CD4-positive, alpha-beta T cell treated with Interleukin-4 for 1 hour (primary cell): ENCODE results near the gene CDC26.
"Not testable (repeated sequence)": the region's sequence is repeated elsewhere in the genome, so short reads cannot be mapped to it uniquely, and the experiment has no call there.

Experiments used
- DNase-seq, 2 donors: peaks; one replicate each; pipeline ENCODE4 v3.0.0-alpha.2; 2020 to 2022

CDC26 gene

GRCh38 chr9:113238202-113238858 lies 37.0 kb downstream of the CDC26 start:
- no peak for DNase-seq

GRCh38 chr9:113237026-113237425 lies 38.3 kb downstream of the CDC26 start:
- no peak for DNase-seq

GRCh38 chr9:113235701-113236255 lies 39.6 kb downstream of the CDC26 start:
- not testable (repeated sequence) for DNase-seq

- DNase-seq, result no peak
Measured at GRCh38 chr9:113231701-113232100, 43.7 kb downstream of the CDC26 start.

GRCh38 chr9:113228130-113228665 lies 47.2 kb downstream of the CDC26 start:
- no peak for DNase-seq

- no peak for DNase-seq
Measured at GRCh38 chr9:113227436-113227835, 47.9 kb downstream of the CDC26 start.

- no peak for DNase-seq
Measured at GRCh38 chr9:113223963-113224362, 51.4 kb downstream of the CDC26 start.

- no peak for DNase-seq
Measured at GRCh38 chr9:113222482-113222841, 52.9 kb downstream of the CDC26 start.

GRCh38 chr9:113221800-113222481 lies 53.4 kb downstream of the CDC26 start:
- DNase-seq, result peak in 1 of 2 donors; percentile 14

GRCh38 chr9:113221003-113221799 lies 54.2 kb downstream of the CDC26 start, which contains the start of the genes FKBP15 and SLC31A1:
TSS of gene FKBP15 (minus strand) at chr9:113221277. CDS start at chr9:113221243, 34 bp downstream.
TSS of gene SLC31A1 (plus strand) at chr9:113221544. CDS start at chr9:113256149, 34,605 bp downstream.
- peak; percentile 98 for DNase-seq

- peak in 1 of 2 donors; percentile 29 for DNase-seq
Measured at GRCh38 chr9:113220467-113221002, 54.8 kb downstream of the CDC26 start.

- peak; percentile 28 to 42 for DNase-seq
Measured at GRCh38 chr9:113219969-113220368, 55.4 kb downstream of the CDC26 start.

GRCh38 chr9:113219186-113219936 lies 56.0 kb downstream of the CDC26 start:
- DNase-seq, result peak in 1 of 2 donors; percentile 8
